K562 (cell line): ENCODE data around the gene PRSS27. TPM values are rescaled to one million over a fixed set of nuclear protein-coding genes. Genes with fewer than 3 reads are reported as not detected.

Experiments
- ZNF407 ChIP-seq: fragments of 450-650 bp; IDR thresholded peaks from 2 replicates; pipeline ENCODE4 v1.6.1; 2016; ENCODE audit warnings: low read depth
- polyA plus RNA-seq, 8 experiments: library from polyadenylated mRNA; depleted of rRNA in 4 of 8; stranded (reverse) in 5 of 8; unstranded in 3 of 8; fragments of >200 nt; fragmentation: Nextera tagmentation in 2 of 8; fragmentation: Illumina TruSeq in 1 of 8; extraction: Ambion mirVana in 2 of 8; extraction: Trizol in 1 of 8; gene quantifications; 2 replicates each; pipeline versions ENCODE4 v1.2.1 to v1.2.3, GENCODE V29; 2011 to 2014; ENCODE audit warnings: inconsistent platforms in 1 of 8, missing spikeins in 1 of 8
- total RNA-seq, 7 experiments: library from RNA; depleted of rRNA in 6 of 7; stranded (reverse); fragments of >200 nt in 6 of 7; fragmentation: Illumina TruSeq in 2 of 7; extraction: Trizol in 2 of 7; gene quantifications; 2 replicates each; pipeline versions ENCODE4 v1.2.1 to v1.2.3, GENCODE V29; 2011 to 2021; ENCODE audit warnings: low replicate concordance in 1 of 7

Gene PRSS27
- total and polyA plus RNA-seq, 9 of the 15 experiments (the other 6 are each of a cell fraction or from before 2014, with no cell fraction given) = 0.09 to 0.20 (median 0.17) TPM; not detected in 5

DNA sequence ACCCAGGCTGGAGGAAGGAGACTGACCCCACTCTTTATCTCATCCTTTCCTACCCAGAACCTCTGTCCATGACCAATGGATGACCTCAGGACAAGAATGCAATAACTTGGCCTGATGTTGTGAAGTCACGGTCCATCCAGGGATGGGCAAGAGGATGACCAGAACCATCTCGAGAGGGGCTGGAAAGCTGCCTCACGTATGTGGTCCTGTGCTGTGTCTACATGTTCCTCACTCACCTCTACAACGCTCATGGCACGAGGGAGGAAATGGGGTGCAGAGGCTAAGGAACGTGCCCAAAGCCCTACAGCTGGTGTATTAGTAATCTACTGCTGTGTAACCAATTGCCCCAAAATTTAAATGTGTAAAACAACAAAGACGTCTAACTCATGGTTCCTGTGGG is 45.0 kb downstream of the PRSS27 start (continued):
- TF ChIP-seq ZNF407 = no peak
